Germinal center (tissue), 1 donor: ENCODE data around the gene LGR6.
"Not testable (repeated sequence)": the region's sequence is repeated elsewhere in the genome, so short reads cannot be mapped to it uniquely, and the experiment has no call there.

ENCODE experiments used
- DNase-seq: peaks from one replicate; pipeline ENCODE4 v3.0.0; 2012; ENCODE audit warnings: mixed read lengths, low spot score

LGR6 gene

DNA sequence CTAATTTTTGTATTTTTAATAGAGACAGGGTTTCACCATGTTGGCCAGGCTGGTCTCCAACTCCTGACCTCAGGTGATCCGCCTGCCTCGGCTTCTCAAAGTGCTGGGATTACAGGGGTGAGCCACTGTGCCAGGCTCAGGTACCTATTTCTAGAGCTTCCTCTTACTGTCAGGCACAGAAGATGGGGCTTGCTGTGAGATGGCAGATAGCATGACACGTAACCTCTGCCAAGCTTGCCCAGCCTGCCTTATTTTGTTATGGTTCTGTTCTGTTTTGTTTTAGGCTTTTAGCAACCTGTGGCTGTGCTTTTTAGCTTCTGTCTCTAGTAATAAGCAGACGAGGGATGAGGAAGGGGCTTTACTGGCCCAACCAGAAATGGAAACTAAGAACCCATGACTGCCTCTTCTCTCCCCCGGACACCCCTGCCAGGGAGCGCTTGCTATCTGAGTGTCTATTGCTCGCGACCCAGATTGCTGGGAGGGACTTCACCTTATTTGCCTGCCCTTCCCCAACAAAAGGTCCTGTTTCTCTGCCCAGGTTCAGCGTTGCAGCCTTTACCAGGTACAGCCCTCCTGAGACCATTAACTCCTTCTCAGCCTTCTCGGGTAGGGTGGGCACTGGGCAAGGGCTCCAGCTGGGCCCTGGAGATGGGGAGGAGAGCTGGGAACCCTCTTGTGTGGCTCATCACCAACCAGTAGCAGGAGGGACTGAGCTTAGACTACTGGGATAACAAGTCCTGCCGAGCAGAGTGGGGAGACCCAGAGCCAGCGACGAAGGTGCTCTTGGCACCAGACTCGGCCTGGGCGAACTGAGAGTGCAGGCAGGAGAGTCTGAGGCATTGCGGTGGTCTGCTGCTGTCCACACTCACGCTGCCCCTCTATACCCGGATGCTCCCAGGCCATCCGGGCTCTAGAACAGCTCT is 13.5 kb upstream of the LGR6 start:
- DNase-seq, result no peak

DNA sequence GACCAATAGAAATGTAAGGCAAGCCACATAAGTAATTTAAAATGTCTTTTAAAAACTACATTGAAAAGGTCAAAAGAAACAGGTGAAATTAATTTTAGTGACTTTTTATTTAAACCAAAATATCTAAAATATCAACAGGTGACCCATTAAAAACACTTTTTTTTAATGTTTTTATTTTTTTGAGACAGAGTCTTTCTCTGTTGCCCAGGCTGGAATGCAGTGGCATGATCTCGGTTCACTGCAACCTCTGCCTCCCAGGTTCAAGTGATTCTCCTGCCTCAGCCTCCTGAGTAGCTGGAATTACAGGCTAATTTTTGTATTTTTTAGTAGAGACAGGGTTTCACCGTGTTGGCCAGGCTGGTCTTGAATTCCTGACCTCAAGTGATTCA is 12.9 kb upstream of the LGR6 start:
- DNase-seq, result not testable (repeated sequence)

DNA sequence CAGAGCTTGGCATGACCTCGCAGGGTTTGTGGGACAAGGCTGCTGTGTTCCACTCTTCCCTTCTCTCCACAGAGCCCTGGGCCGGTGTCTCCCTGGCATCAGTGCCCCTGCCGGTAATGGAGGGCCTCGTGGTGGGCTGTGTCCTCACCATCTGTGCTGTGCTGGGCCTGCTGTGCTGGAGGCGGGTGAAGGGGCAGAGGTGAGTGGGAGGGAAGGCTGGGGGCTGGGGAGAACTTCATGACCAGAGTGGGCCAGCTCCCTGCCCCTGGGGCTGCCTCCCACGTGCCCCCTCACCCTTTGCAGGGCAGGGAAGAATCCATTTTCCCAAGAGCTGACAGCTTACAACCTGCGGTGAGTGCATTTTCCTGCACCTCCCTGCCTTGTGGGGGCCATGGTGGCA is 12.0 kb upstream of the LGR6 start:
- DNase-seq, result no peak

DNA sequence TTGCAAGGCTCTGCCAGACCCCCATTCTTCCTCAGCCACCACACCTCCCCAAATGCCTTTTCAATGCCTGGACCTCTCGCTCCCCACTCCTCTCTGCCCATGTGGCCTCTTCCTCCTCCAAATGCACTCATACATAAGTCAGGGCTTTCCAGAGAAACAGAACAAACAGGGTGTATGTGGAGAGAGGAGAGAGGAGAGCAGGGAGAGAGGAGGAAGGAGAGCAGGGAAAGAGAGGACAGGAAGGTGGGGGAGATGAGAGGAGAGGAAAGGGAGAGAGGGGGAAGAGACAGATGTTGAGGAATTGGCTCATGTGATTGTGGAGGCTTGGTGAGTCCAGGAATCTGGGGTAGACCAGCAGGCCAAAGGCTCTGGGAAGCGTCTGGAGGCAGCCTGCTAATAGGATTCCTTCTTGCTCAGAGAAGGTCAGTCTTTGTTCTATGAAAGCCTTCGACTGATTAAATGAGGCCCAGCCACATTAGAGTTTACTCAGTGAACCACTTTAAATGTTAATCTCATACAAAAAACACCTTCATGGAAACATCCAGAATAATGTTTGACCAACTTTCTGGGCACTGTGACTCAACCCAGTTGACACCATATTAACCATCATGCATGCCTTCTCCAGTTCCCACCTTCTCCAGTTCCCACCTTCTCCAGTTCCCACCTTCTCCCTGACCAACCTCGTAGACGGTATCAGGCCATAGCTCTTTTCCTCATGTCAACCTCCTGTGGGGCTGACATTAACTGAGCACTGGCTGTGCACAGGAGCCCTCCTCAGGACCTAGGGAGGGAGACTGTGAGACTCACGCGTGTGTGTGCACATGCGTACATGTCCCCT is 11.3 kb upstream of the LGR6 start:
- no peak for DNase-seq

DNA sequence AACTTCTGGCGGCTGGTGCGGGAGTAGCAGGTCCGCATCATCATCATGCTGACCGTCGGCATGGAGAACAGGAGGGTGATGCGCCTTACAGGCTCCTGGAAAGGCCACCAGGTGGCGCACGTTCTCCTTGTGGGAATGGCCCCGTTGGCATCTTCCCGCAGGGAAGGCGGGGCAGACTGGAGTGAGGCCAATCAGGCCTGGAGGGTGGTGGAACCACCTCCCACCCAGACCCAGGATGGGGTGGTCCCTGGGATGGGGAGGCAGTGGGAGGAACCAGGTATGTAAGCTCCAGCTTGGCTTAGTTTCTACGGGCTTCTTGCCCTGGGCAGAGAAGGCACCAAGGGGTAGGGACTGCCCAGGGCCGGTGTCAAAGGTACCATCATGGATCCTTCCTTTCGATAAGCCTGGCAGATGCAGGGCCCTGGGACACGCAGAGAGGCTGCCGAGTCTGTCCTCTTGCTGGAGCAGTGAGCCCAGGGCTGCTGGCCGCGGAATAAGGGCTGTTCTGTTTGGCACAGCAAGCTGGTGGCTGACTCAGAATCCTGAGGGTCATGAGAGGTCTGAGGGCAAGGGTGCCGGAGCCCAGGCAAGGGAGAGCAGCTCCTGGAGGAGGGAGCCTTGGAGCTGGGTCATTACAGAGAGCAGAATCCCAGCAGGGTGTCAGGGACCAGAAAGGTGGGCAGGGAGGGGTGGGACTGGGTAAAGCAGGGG is 8.7 kb upstream of the LGR6 start:
- DNase-seq, result peak; percentile 76

DNA sequence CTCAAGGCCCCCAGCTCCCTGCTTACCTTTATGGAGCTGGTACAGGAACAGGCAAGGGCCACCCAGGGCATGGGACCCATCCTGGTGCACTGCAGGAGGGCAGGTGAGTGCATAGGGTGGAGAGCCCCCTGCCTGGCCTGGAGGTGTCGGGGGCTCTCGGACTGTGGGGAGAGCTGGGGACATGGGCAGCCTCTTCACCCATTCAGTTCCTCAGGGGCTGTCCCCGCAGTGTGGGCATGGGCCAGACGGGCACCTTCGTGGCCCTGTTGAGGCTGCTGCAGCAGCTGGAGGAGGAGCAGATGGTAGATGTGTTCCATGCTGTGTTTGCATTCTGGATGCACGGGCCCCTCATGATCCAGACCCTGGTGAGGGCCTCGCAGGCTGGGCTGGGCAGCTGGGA is 7.3 kb upstream of the LGR6 start:
- no peak for DNase-seq

DNA sequence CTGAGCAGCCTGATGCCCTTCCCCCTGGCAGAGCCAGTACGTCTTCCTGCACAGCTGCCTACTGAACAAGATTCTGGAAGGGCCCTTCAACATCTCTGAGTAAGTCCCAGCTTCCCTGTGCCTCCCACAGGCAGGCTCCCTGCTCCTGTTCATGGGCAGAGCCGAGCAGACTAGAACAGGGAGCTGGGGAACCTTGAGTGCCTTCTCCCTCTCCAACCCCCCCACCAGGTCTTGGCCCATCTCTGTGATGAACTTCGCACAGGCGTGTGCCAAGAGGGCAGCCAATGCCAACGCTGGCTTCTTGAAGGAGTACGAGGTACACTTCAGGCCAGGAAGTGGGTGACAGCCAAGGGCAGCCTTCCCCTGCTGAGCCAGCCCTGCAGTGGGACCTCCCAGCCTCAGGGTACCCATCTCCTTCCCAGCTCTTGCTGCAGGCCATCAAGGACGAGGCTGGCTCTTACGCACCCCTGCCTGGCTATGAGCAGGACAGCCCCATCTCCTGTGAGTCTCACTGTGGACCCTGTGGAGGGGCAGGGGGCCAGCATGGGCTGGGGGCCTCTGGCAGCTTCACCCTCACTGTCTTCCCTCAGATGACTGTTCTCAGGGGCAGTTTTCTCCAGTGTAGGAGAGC is 6.4 kb upstream of the LGR6 start:
- DNase-seq, result no peak

DNA sequence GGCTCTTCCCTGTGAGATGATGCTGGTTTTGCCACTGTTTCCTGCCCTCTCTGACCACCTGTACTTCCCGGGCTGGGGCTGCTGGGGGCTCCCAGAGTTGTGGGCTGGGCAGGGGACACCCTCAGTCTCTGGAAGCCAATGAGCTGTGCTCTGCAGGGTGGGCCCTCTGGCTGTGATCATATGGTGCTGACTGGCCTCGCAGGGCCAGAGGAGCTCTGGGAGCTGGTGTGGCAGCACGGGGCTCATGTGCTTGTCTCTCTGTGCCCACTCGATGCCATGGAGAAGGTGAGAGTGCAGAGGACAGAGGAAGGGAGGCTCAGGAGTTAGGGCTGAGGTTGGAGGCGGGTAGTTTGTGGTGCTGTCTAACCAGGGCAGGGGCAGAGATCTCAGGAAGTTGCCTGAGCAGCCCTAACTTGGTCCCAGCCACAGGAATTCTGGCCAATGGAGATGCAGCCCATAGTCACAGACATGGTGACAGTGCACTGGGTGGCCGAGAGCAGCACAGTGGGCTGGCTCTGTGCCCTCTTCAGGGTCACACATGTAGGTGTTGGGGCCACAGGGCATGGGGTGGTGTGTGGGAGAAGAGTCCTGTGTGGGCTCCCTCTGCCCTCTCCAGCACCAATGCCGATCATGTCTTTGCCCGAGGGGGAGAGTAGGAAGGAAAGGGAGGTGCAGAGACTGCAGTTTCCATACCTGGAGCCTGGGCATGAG is 5.7 kb upstream of the LGR6 start:
- no peak for DNase-seq

DNA sequence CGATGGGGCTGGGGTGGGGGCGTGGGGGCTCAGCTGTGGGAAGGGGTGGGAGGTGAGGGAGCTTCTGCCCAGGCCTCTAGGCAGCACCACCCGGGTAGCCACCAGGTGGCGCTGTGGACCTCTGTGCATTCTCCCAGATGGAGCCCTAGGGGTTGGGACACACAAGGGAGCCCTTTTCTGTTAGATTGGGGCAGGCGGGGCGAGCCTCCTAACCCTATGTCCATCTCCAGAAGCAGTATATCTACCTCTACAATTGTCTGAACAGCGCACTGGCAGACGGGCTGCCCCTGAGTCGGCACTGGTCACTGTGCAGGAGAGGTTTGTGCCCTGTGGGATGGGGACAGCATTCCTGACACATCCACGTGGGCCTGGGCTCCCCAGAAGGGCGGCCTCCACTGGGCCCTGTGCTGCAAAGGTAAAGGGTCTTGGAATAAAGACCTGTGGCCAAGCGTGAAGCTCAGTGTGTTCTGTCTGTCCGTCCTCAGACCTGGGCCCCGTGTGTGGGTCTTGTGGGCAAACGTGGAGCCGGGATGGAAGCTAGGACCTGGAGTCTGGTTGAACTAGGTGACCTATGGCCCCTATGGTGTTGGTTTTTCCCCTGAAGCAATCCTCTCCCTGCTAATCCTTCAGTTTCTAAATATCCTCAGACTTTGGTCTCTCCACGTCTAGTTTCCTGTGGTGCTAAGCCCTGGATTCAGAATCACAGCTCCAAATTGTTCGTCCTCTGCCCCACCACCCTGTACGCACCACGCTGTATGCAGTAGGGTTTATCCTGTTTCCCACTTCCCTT is 4.4 kb upstream of the LGR6 start:
- DNase-seq, result peak; percentile 48

DNA sequence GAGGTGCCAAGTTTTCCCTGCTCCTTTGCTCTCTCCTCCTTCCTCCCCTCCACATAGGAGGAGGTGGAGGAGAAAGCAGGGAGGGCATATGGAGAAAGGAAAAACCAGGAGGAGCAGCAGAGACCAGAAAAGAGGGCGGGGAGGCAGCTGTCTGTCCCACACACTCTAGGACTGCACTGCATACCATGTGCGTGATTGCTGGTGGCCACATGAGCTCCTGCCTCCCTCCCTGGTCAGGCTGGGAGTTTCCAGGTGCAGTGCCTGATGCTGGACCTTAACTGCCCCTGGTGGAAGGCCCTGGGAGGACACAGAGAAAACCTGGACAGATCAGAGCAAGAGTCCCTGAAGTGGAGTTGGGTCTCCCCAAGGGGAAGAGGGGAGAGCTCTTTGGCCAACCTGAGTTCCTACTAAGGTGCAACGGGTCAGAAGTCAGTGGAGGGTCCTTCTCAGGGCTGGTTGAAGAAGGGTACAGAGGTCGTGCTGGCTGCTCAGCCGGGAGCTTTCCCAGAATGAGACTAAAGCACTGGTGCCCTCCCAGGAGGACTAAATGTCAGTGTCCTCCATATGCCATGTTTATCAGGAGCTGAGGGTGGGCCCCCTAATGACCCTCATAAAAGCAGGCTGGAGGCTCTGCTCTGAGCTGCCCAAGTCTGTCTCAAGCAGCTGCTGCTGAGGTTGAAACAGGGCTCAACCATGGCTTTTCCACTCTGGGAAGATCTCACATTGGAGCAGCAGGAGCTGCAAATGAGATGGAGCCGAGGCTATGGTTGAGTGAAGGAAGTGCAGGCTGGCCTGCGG is 3.5 kb upstream of the LGR6 start:
- DNase-seq, result no peak

DNA sequence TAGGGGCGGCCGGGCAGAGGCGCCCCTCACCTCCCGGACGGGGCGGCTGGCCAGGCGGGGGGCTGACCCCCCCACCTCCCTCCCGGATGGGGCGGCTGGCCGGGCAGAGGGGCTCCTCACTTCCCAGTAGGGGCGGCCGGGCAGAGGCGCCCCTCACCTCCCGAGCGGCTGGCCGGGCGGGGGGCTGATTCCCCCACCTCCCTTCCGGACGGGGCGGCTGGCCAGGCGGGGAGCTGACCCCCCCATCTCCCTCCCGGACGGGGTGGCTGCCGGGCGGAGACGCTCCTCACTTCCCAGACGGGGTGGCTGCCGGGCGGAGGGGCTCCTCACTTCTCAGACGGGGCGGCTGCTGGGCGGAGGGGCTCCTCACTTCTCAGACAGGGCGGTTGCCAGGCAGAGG is 2.2 kb upstream of the LGR6 start:
- DNase-seq, result not testable (repeated sequence)

DNA sequence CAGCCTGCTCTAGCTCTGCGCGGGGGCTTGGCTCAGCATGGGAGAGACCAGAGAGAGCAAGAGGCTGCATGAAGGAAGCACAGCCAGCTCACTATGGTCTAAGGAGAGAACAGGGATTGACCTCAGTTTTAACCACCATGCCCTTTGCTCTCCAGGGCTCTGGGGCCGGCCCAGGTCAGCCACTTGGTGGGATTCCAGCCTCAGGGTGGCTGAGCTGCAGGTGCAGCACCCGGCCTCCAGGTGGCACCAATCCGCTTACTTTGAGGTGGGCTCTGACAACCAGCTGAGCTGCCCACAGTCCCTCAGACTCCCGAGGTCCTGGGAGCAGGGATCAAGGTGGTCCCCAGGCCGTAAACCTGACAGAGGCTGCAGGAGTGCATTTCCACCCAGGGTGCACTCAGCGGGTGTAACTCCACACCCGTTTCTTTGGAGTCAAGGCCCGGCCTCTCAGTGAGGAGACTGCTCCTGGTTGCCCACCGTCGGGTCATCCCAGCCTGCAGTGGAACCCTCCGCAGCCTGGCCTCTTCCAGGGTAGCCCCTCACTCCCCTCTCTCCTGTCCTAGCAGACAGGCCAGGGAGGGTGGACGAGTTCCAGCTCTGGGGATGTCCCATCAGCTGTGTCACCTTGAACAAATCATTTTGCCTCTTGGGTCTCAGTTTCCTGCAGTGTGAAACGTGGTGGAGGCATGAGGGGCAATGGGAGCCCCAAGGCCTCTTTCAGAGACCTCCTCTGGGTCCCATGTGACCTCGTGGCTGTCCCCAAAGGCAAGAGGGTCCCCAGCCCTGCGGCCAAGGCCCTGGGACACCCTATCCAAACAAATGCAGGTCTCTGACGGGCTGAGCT is 607 bp upstream of the LGR6 start:
- DNase-seq, result peak; percentile 67

DNA sequence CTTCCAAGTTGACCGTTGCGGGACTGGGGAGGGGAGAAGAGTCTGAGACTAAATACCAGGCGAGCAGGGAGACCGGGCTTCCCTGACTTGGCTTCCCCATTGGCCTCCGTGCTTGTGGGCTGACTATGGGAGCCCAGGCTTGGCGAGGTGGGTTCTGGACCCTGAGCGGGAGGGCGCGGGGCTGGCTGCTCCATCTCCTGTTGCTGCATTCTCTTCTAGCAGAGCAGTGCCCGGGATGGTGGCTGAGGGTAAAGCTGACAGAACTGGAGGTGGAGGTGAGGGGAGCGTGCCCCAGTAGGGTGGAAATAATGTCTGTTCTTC is 689 bp downstream of the LGR6 start:
- no peak for DNase-seq

DNA sequence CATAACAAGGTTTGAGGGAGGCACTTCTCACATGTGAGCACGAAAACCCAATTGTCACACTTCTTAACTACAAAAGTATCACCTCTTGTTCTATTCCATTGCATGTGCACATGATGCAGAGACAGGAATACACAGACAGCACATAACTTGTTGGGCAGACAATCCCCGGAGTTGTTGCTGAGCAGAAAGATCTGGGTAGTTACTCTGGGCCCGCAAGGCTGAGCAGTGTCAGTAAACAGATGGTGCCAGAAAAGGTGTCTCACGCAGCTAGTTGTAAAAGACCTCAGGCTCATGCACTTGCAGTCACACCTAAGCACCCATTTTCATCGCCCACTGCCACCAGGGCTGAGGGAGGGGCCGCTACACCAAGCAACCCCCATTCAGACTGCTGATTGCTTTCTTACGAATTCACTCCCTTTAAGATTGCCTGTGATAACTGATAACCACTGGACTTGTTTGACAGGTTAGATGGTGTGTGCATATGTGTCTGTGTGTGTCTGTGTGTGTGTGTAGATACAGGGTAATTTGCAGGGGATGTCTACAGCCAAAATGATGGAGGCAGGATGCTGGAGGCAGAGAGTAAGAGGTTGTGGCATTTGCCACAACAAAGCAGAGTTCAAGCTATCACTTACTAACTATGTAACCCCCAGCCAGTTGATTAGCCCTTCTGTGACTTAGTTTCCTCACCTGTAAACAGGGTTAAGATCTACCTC is 4.2 kb downstream of the LGR6 start:
- no peak for DNase-seq

DNA sequence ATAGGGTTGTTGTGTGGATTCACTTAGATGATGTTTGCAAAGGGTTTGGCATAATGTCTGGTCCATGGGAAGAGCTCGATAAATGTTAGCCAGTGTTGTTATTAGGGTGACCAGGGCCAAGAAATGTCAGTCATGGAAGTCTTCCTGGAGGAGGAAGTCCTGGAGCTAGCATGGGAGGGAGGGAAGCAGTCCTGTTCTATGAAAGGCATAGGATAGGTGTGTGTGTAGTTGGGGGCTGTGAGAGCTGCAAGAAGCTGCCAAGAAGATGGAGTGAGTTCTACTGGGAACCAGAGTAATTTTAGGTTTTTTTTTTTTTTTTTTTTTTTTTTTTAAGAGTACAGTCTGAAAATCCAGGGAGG is 4.7 kb downstream of the LGR6 start:
- no peak for DNase-seq

DNA sequence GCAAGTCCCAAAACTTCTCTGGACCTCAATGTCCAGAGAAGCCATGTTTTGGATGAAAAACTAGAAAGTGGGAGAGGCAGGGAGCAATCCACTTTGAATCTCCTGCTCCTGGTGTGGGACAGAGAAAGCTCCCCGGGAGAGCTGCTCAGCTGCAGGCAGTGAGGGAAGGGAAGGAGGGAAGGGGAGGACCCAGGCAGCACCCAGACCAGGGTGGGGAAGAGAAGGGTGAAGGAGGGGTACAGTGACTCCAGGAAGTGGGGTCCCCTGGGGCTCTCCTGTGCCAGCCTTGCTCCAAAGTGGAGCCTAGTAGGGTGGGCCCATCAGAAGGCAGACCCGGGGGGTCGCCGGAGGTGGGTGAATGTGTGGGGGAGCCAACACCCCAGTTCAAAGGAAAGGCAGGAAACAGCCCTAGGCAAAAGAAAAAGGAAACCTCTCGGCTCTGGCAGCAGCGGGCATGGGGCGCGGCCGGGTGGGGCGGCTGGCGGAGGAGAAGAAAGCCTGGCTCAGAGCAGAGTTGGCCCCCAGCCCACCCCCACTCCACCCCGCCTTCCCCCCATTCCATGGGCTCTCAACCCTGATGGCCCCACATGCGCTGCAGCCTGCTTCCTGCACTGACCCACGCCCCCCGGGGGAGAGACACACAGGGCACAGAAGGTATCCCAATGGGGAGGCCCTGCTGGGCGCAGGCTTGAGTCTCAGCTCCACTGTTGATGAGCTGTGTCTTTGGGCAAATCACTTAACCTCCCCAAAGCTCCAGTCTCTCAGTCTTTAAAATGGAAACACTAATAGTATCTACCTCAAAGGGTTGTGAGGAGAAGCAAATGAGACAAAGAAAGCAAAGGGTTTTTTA is 5.7 kb downstream of the LGR6 start:
- DNase-seq, result no peak

DNA sequence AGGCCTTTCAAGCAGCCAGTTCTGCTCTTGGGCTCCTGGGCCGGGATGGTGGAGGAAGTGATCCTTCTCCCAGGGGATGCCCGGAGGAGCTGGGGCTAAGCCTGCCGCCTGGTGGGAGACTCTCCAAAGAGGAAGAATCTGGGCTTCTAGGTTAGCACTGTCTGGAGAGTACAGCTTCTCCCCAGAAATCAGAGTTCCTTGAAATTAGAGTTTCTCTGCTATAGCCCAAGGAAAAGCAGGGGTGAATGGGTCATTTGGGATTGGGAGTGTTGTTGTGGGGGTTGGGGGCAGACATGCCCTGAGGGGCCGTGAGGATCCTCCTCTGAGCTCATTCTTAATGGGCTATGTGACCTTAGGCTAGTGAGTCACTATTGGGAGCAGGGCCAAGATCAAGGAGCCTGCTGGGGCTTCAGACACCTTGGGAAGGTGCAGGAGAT is 6.5 kb downstream of the LGR6 start:
- no peak for DNase-seq
